ENCODE data around the gene MAPK14. TPM values are rescaled to one million over a fixed set of nuclear protein-coding genes. Genes with fewer than 3 reads are reported as not detected.

Gene MAPK14
- total and polyA plus RNA-seq, 2 experiments from 2014 or later, result 41.6 to 96.2 TPM

DNA sequence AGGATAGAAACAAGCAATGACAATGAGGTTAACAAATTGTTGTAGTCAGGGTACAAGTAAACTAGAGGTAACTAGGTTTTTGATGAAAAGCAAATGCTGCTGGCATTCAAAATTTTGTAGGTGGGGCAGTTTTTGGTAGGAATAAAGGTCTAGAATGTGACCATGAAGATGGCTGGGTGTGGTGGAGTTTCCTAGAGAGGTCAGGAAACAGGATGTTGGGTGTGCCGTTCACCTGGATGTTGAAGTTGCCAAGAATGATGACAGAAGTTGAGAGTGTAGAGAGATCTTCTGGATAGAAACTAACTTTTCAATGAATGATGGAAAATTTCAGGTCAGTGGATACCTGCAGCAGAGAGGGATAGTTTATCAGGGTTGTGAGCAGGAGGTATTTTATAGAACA is 22.7 kb downstream of the MAPK14 start:
- H3K27me3 ChIP-seq, result no peaks in the 10 kb centered on the region
- TF ChIP-seq, protein P1, sequence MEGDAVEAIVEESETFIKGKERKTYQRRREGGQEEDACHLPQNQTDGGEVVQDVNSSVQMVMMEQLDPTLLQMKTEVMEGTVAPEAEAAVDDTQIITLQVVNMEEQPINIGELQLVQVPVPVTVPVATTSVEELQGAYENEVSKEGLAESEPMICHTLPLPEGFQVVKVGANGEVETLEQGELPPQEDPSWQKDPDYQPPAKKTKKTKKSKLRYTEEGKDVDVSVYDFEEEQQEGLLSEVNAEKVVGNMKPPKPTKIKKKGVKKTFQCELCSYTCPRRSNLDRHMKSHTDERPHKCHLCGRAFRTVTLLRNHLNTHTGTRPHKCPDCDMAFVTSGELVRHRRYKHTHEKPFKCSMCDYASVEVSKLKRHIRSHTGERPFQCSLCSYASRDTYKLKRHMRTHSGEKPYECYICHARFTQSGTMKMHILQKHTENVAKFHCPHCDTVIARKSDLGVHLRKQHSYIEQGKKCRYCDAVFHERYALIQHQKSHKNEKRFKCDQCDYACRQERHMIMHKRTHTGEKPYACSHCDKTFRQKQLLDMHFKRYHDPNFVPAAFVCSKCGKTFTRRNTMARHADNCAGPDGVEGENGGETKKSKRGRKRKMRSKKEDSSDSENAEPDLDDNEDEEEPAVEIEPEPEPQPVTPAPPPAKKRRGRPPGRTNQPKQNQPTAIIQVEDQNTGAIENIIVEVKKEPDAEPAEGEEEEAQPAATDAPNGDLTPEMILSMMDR (IDR thresholded peaks at IDR 0.05; ENCODE audit: low read depth, low read length), result no peak

DNA sequence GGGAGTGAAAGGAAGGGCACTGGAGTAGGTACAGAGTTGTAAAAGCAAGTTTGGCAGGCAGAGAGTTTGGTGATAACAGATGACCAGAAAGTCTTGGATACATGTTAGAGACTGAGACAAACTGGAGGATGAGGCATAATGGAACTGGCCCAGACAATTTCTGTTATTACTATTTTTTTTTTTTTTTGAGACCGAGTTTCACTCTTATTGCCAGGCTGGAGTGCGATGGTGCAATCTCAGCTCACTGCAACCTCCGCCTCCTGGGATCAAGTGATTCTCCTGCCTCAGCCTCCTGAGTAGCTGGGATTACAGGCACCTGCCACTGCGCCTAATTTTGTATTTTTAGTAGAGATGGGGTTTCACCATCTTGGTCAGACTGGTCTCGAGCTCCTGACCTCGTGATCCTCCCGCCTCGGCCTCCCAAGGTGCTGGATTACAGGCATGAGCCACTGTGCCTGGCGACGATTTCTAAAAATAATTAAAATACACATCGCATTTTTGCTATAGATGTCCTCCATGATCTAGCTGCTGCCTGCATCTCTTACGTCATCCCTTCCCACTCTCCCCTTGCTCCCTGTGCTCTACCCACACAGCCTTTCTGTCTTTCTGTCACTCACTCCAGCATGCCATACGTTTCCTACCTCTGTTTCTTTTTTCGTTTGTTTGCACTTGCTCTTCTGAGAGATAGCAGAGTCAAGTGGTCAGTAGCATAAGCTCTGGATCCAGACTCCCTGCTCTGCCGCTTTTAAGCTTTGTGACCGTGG is 23.5 kb downstream of the MAPK14 start:
- TF ChIP-seq, protein P1 (IDR thresholded peaks at IDR 0.05; ENCODE audit: low read depth, low read length), result no peak
- H3K36me3 ChIP-seq, result no peaks in the 10 kb centered on the region
- no peaks in the 10 kb centered on the region for H3K27me3 ChIP-seq
- H3K4me3 ChIP-seq, result no peak overlapping the region
- H3K9me3 ChIP-seq (ENCODE audit: low read depth), result no peaks in the 10 kb centered on the region
- peaks cover 42% of the 10 kb centered on the region for H3K4me1 ChIP-seq (ENCODE audit: low read depth)
- DNase-seq (ENCODE audit: low read depth in 1 of 2, low spot score in 1 of 2), result peak in 1 of 2 donors; percentile 22
- peak overlapping the region; percentile 68 for H3K27ac ChIP-seq

More for the DNA sequence above, 22.7 kb downstream of the MAPK14 start:
- peaks cover 35% of the 10 kb centered on the region for H3K4me1 ChIP-seq (ENCODE audit: low read depth)
- no peak for DNase-seq (ENCODE audit: low read depth in 1 of 2, low spot score in 1 of 2)
- no peak overlapping the region for H3K4me3 ChIP-seq
- H3K9me3 ChIP-seq (ENCODE audit: low read depth), result no peaks in the 10 kb centered on the region
- H3K36me3 ChIP-seq, result no peaks in the 10 kb centered on the region
- no peak overlapping the region for H3K27ac ChIP-seq

DNA sequence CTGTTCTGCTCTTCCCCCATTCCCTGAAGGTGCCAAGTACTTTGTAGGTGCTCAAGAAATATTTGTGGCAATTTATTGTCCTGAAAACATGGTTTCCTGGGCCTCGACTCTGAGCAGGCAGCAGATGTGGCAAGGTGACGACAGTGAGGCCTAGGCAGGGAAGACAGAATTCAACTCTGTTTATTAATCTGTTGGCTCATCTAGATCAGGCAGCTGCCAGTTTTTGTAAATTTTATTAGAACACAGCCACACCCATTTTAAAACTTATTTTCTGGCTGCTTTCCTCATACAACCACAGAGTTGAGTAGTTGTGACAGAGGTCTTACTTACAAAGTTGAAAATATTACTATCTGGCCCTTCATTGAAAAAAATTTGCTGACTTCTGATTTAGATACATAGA is 24.5 kb downstream of the MAPK14 start:
- peaks cover 42% of the 10 kb centered on the region for H3K4me1 ChIP-seq (ENCODE audit: low read depth)
- TF ChIP-seq, protein P1 (IDR thresholded peaks at IDR 0.05; ENCODE audit: low read depth, low read length), result no peak
- no peaks in the 10 kb centered on the region for H3K27me3 ChIP-seq
- H3K27ac ChIP-seq, result no peak overlapping the region
- H3K9me3 ChIP-seq (ENCODE audit: low read depth), result no peaks in the 10 kb centered on the region
- H3K4me3 ChIP-seq, result no peak overlapping the region
- no peak for DNase-seq (ENCODE audit: low read depth in 1 of 2, low spot score in 1 of 2)
- H3K36me3 ChIP-seq, result no peaks in the 10 kb centered on the region

DNA sequence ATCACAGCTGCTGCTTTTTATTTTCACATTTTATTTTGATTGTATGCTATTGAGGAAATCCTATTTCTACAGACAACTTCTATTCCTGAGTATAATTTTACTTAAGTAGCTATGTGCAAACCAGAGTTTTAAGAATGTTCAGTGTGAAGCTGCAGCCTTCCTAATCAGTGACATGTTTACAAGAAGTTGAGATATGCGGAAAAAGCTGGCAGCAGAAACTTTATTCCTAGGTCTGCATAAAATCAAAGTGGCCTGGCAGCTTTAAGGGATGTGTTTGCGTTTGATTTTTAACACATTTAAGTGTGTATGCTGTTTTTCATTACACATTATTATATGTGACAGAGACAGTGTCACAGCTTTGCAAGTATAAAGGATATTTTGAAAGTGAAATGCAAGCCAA is 26.3 kb downstream of the MAPK14 start:
- Histone ChIP-seq H3K27ac (peak overlapping the region; percentile 73), H3K27me3 (no peaks in the 10 kb centered on the region), H3K36me3 (no peaks in the 10 kb centered on the region), H3K4me1 (ENCODE audit: low read depth) (peaks cover 39% of the 10 kb centered on the region), H3K4me3 (no peak overlapping the region), H3K9me3 (ENCODE audit: low read depth) (no peaks in the 10 kb centered on the region)
- TF ChIP-seq, protein P1 (IDR thresholded peaks at IDR 0.05; ENCODE audit: low read depth, low read length), result no peak
- DNase-seq (ENCODE audit: low read depth in 1 of 2, low spot score in 1 of 2), result peak in 1 of 2 donors; percentile 56

DNA sequence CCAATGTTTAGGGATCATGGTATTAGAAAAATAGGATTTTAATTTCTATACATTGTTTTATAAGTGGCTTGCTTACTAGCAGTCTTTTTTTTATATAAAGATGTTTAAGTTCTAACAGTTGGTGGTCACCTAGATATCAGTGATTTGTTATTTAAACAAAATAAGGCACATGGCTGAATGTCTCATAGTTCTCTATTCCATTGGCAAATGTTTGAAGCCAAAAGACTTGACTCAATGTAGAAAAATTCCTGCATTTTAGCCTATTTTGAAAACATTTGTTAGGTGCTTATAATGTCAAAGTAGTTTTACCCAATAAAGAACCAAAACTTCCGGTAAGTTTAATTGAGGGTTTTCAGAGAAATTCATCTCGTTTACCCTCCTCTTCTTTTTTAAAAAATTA is 26.8 kb downstream of the MAPK14 start:
- Histone ChIP-seq H3K27me3 (no peaks in the 10 kb centered on the region), H3K9me3 (ENCODE audit: low read depth) (no peaks in the 10 kb centered on the region), H3K36me3 (no peaks in the 10 kb centered on the region), H3K4me3 (no peak overlapping the region), H3K4me1 (ENCODE audit: low read depth) (peaks cover 39% of the 10 kb centered on the region), H3K27ac (peak overlapping the region; percentile 73)
- no peak for DNase-seq (ENCODE audit: low read depth in 1 of 2, low spot score in 1 of 2)
- TF ChIP-seq, protein P1 (IDR thresholded peaks at IDR 0.05; ENCODE audit: low read depth, low read length), result no peak
